ENCODE data around the gene CPD. TPM values are rescaled to one million over a fixed set of nuclear protein-coding genes. Genes with fewer than 3 reads are reported as not detected.

CPD gene
- total and polyA plus RNA-seq, 9 of the 15 experiments (the other 6 are each of a cell fraction or from before 2014, with no cell fraction given) = 4.5 to 24.4 (median 20.4) TPM

DNA sequence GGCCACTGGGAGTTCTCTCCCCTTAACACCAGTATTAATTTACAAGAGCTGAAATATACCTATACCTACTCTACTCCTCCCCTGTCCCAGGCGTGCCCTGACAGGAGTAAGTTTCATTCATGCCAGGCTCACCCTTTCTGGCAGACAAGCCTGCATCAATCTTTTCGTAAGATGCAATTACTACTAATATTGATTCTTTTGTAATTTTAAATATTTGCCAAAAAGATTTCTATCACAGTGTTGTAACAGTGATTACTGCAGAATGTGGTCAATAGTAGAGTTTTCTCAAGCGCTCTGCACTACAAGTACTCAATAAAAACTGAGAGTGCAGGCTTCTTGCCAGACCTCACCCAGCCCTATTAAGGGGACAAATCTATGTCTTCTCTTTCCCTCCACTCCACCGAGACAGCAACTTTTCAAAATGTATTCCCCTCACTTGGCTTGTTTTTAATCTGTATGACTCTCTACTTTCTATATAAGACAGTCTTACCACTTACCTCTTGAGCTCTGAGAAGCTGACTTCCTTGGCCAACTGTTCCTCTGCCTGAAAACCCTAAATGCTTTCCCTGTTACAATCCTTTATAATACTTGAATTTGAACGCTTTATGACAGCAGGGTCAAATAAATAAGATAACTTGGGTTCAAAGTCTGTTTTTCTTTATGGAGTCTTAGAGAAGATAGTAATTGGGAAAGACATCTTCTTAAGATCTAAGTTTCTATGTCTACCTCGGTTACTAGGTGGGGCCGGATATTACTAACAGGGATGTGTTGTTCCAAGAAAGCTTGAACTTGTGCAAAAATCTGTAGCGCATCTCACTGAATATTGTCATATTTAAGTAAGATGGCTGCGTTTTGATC, 45.0 kb upstream of the CPD start, which contains the start of gene TMIGD1 (continued):
- TF ChIP-seq ZNF124 (CRISPR knock-in tag; IDR thresholded peaks at IDR 0.05) = no peak
- TF ChIP-seq ETV1 (tag; conservative IDR thresholded peaks at IDR 0.05; ENCODE audit: low read depth) = no peak
- TF ChIP-seq MYNN (IDR thresholded peaks at IDR 0.05) = no peak
- no peak for TF ChIP-seq MYNN (CRISPR knock-in tag; IDR thresholded peaks at IDR 0.05)
- TF ChIP-seq GTF2A2 (tag; IDR thresholded peaks at IDR 0.05) = no peak
- TF ChIP-seq BCL6 (CRISPR knock-in tag; IDR thresholded peaks at IDR 0.05) = no peak

- CTCF ChIA-PET (ENCODE audit: low intra/inter-chr PET ratio) = interaction anchor here (0.5 kb wide), 1 partner anchor 217 kb away, joined by 5 read pairs; no protein-coding TSS in a partner anchor
- BruUV-seq (replicated peaks) = no TSS peak
- in situ Hi-C loops (cut with MboI) (loop anchor here (25.0 kb wide), 1 partner anchor 378 kb away; no protein-coding TSS in a partner anchor), intact Hi-C loops (cut with micrococcal nuclease) (loop anchor here (10.0 kb wide), 1 partner anchor 60 kb away; no protein-coding TSS in a partner anchor)
- H3K79me2 ChIP-seq (ENCODE audit: control insufficient read depth, insufficient read depth, low read length) = no peaks in the 10 kb centered on the region
- H3K4me1 ChIP-seq (replicated peaks in 1 of 2; ENCODE audit: control insufficient read depth in 2 of 2, insufficient read depth in 2 of 2, low read length in 2 of 2) = no peaks in the 10 kb centered on the region
- no peaks in the 10 kb centered on the region for H3K9me3 ChIP-seq (replicated peaks; ENCODE audit: control insufficient read depth, insufficient read depth, low read depth, low read length)
- DNase-seq (ENCODE audit: extremely low read depth in 1 of 4, low spot score in 3 of 4) = no peak
- no peak overlapping the region for H3K4me2 ChIP-seq (ENCODE audit: insufficient read depth, low read length)
- H3K9ac ChIP-seq (ENCODE audit: insufficient read depth in 1 of 2, low read depth in 2 of 2, low read length in 2 of 2) = no peak overlapping the region
- H2AFZ ChIP-seq (ENCODE audit: low read depth, low read length) = no peak overlapping the region
- 52% methylated on average over 4 of the region's 4 CpGs for WGBS (ENCODE audit: insufficient coverage, low coverage, missing lambda C conversion rate)
- no peak overlapping the region for H3K4me3 ChIP-seq
- FAIRE-seq = no peak
- no peak overlapping the region for H3K27ac ChIP-seq (ENCODE audit: extremely low read depth, low read depth, low read length)
- no peaks in the 10 kb centered on the region for H3K9me1 ChIP-seq (ENCODE audit: control insufficient read depth, insufficient read depth, low read length)
- POLR2A ChIA-PET = interaction anchor here (0.6 to 1.1 kb wide), 3 partner anchors 10 to 1193 kb away, joined by 3 to 4 read pairs (median 3); no protein-coding TSS in a partner anchor
- H3K27me3 ChIP-seq (ENCODE audit: control insufficient read depth in 2 of 2, insufficient read depth in 2 of 2, low read length in 2 of 2) = no peaks in the 10 kb centered on the region
- H4K20me1 ChIP-seq (replicated peaks; ENCODE audit: control insufficient read depth, insufficient read depth, low read length) = no peaks in the 10 kb centered on the region
- ATAC-seq = no peak
- H3K36me3 ChIP-seq (ENCODE audit: control insufficient read depth, insufficient read depth, low read length) = no peaks in the 10 kb centered on the region
- TF ChIP-seq ELF1 (tag; IDR thresholded peaks at IDR 0.05) (no peak), HDAC6 (IDR thresholded peaks at IDR 0.05; ENCODE audit: low read depth, low read length) (no peak)
- TF ChIP-seq, protein P1, sequence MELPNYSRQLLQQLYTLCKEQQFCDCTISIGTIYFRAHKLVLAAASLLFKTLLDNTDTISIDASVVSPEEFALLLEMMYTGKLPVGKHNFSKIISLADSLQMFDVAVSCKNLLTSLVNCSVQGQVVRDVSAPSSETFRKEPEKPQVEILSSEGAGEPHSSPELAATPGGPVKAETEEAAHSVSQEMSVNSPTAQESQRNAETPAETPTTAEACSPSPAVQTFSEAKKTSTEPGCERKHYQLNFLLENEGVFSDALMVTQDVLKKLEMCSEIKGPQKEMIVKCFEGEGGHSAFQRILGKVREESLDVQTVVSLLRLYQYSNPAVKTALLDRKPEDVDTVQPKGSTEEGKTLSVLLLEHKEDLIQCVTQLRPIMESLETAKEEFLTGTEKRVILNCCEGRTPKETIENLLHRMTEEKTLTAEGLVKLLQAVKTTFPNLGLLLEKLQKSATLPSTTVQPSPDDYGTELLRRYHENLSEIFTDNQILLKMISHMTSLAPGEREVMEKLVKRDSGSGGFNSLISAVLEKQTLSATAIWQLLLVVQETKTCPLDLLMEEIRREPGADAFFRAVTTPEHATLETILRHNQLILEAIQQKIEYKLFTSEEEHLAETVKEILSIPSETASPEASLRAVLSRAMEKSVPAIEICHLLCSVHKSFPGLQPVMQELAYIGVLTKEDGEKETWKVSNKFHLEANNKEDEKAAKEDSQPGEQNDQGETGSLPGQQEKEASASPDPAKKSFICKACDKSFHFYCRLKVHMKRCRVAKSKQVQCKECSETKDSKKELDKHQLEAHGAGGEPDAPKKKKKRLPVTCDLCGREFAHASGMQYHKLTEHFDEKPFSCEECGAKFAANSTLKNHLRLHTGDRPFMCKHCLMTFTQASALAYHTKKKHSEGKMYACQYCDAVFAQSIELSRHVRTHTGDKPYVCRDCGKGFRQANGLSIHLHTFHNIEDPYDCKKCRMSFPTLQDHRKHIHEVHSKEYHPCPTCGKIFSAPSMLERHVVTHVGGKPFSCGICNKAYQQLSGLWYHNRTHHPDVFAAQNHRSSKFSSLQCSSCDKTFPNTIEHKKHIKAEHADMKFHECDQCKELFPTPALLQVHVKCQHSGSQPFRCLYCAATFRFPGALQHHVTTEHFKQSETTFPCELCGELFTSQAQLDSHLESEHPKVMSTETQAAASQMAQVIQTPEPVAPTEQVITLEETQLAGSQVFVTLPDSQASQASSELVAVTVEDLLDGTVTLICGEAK (IDR thresholded peaks at IDR 0.05) = no peak
- TF ChIP-seq, protein P1 (CRISPR knock-in tag; IDR thresholded peaks at IDR 0.05) = no peak
These were observed 44.3 kb upstream of the CPD start for GRCh38 chr17:30334421-30334820.
